GM23248 (cell line): ENCODE measurements around the gene KCNT1.

Experiments
- EZH2 ChIP-seq: fragments of 200-600 bp; sonication (generic); IDR thresholded peaks from 2 replicates; pipeline ENCODE4 v1.6.1; 2018; ENCODE audit warnings: antibody characterized with exemption, mild to moderate bottlenecking; ENCODE audit not compliant: insufficient read depth, poor library complexity, severe bottlenecking
- EZH2phosphoT487 ChIP-seq: fragments of 200-600 bp; sonication (generic); IDR thresholded peaks from 2 replicates; pipeline ENCODE4 v1.6.1; 2018; ENCODE audit warnings: antibody characterized with exemption, moderate library complexity, mild to moderate bottlenecking, low read depth; ENCODE audit not compliant: insufficient read depth

DNA sequence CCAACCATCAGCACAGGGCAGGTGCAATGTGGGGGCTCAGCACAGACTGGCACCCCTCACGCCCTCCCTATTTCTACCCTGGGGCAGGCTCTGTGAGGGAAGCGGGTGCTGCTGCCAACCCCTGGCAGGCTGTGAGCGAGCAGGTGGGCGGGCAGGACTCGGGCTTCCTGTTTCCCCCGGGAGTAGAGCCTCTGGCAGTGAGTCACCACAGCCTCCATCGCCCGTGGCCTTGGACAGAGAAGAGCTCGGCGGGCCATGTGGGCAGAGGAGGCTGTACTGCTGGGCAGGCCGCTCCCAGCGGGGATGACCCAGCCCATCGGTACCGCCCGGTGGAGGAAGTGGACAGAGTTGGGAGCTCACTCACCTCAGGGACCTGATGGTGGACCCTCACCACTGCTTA, 16.6 kb downstream of the KCNT1 start:
- TF ChIP-seq EZH2phosphoT487 = no peak
- TF ChIP-seq EZH2 = no peak
